H4 (cell line): Measurements from ENCODE around the gene FLCN. TPM values are rescaled to one million over a fixed set of nuclear protein-coding genes. Genes with fewer than 3 reads are reported as not detected.
"Not testable (repeated sequence)": the region's sequence is repeated elsewhere in the genome, so short reads cannot be mapped to it uniquely, and the experiment has no call there.

Source experiments
- DNase-seq: peaks from one replicate; pipeline ENCODE4 v3.0.0-alpha.2; 2015; ENCODE audit warnings: low spot score
- total RNA-seq: library from RNA; depleted of rRNA; stranded (reverse); fragments of >200 nt; shearing (Covaris generic); gene quantifications from 2 replicates; pipeline ENCODE4 v1.2.3, GENCODE V29; 2014; rRNA removed

The FLCN gene
- 13.3 and 15.6 TPM in 2 replicates for total RNA-seq

GRCh38 chr17:17237026-17237799 is at the start of gene FLCN:
TSS of gene FLCN (minus strand) at chr17:17237168. CDS start at chr17:17228137, 9,031 bp downstream.
- peak; percentile 71 for DNase-seq

GRCh38 chr17:17285951-17286350 is 49.0 kb upstream of the FLCN start:
- no peak for DNase-seq

GRCh38 chr17:17280613-17281549 is 43.9 kb upstream of the FLCN start, which contains the start of gene COPS3:
TSS of gene COPS3 (minus strand) at chr17:17281246. CDS start at chr17:17281186, 60 bp downstream.
- DNase-seq, result peak; percentile 98

GRCh38 chr17:17279316-17279715 is 42.3 kb upstream of the FLCN start:
- DNase-seq, result no peak

- not testable (repeated sequence) for DNase-seq
Measured at GRCh38 chr17:17277431-17277830, 40.5 kb upstream of the FLCN start.

- no peak for DNase-seq
Measured at GRCh38 chr17:17275971-17276370, 39.0 kb upstream of the FLCN start.

- no peak for DNase-seq
Measured at GRCh38 chr17:17269926-17270773, 33.2 kb upstream of the FLCN start.

GRCh38 chr17:17264430-17264829 is 27.5 kb upstream of the FLCN start:
- DNase-seq, result no peak

GRCh38 chr17:17258998-17259397 is 22.0 kb upstream of the FLCN start:
- no peak for DNase-seq

- DNase-seq, result no peak
Measured at GRCh38 chr17:17258011-17258410, 21.0 kb upstream of the FLCN start.

GRCh38 chr17:17256316-17256715 is 19.3 kb upstream of the FLCN start:
- no peak for DNase-seq

- DNase-seq, result not testable (repeated sequence)
Measured at GRCh38 chr17:17255689-17256088, 18.7 kb upstream of the FLCN start.

- no peak for DNase-seq
Measured at GRCh38 chr17:17254036-17254435, 17.1 kb upstream of the FLCN start.

- no peak for DNase-seq
Measured at GRCh38 chr17:17253406-17253805, 16.4 kb upstream of the FLCN start.

GRCh38 chr17:17252149-17252661 is 15.2 kb upstream of the FLCN start:
- no peak for DNase-seq

- no peak for DNase-seq
Measured at GRCh38 chr17:17246879-17247278, 9.9 kb upstream of the FLCN start.

- no peak for DNase-seq
Measured at GRCh38 chr17:17243163-17243562, 6.2 kb upstream of the FLCN start.

- DNase-seq, result no peak
Measured at GRCh38 chr17:17242246-17242645, 5.3 kb upstream of the FLCN start.

- DNase-seq, result no peak
Measured at GRCh38 chr17:17241656-17242055, 4.7 kb upstream of the FLCN start.

- no peak for DNase-seq
Measured at GRCh38 chr17:17239832-17240231, 2.9 kb upstream of the FLCN start.

- no peak for DNase-seq
Measured at GRCh38 chr17:17236295-17237025, 508 bp downstream of the FLCN start.
